Neural cell (in vitro differentiated cells): Measurements from ENCODE around the gene GPT2. TPM values are rescaled to one million over a fixed set of nuclear protein-coding genes. Genes with fewer than 3 reads are reported as not detected.

Experiments
- H2AFZ ChIP-seq: fragments of 200-600, 300-800 bp; sonication (generic), shearing (Covaris generic); 2 replicates; pipeline ENCODE4 v1.6.0; 2014; ENCODE audit warnings: low read depth, mild to moderate bottlenecking, antibody characterized with exemption, low read length, moderate library complexity
- H3F3A ChIP-seq: fragments of 200-600 bp; shearing (Covaris generic); 2 replicates; pipeline ENCODE4 v1.6.1; 2016; ENCODE audit warnings: mild to moderate bottlenecking, moderate library complexity, mixed read lengths, antibody characterized with exemption, low read length; ENCODE audit not compliant: insufficient read depth, poor library complexity, severe bottlenecking
- H3K27ac ChIP-seq: fragments of 200-600, 300-800 bp; sonication (generic), shearing (Covaris generic); 2 replicates; pipeline ENCODE4 v1.5.1; 2014; ENCODE audit warnings: mild to moderate bottlenecking, low read length, moderate library complexity
- H3K27me3 ChIP-seq: fragments of 300-800, 200-600 bp; sonication (generic), shearing (Covaris generic); 2 replicates; pipeline ENCODE4 v1.6.0; 2014; ENCODE audit warnings: mild to moderate bottlenecking, low read depth, low read length, moderate library complexity; ENCODE audit not compliant: insufficient read depth
- H3K36me3 ChIP-seq: fragments of 300-800, 200-600 bp; sonication (generic), shearing (Covaris generic); 2 replicates; pipeline ENCODE4 v1.5.1; 2014; ENCODE audit warnings: mild to moderate bottlenecking, antibody characterized with exemption, low read length, moderate library complexity; ENCODE audit not compliant: insufficient read depth
- H3K4me2 ChIP-seq: fragments of 300-800, 200-600 bp; sonication (generic), shearing (Covaris generic); 2 replicates; pipeline ENCODE4 v1.6.0; 2014; ENCODE audit warnings: mild to moderate bottlenecking, low read length
- H3K4me3 ChIP-seq: fragments of 300-800, 200-600 bp; sonication (generic), shearing (Covaris generic); 2 replicates; pipeline ENCODE4 v1.5.1; 2014; ENCODE audit warnings: mild to moderate bottlenecking, low read length, moderate library complexity
- H3K79me2 ChIP-seq: fragments of 200-600 bp; shearing (Covaris generic); replicated peaks from 2 replicates; pipeline ENCODE4 v1.6.0; 2014; ENCODE audit warnings: mild to moderate bottlenecking, low read length, moderate library complexity; ENCODE audit not compliant: insufficient read depth
- H3K9ac ChIP-seq: fragments of 300-800, 200-600 bp; sonication (generic), shearing (Covaris generic); 2 replicates; pipeline ENCODE4 v1.6.1; 2016; ENCODE audit warnings: mild to moderate bottlenecking, low read length, mixed read lengths
- H3K9me2 ChIP-seq: fragments of 200-600 bp; shearing (Covaris generic); 2 replicates; pipeline ENCODE4 v1.6.1; 2016; ENCODE audit warnings: mild to moderate bottlenecking, low read length, mixed read lengths; ENCODE audit not compliant: insufficient read depth
- H3K9me3 ChIP-seq: fragments of 200-600, 300-800 bp; sonication (generic), shearing (Covaris generic); 2 replicates; pipeline ENCODE4 v1.6.1; 2016; ENCODE audit warnings: mild to moderate bottlenecking, mixed run types, low read length, moderate library complexity, mixed read lengths
- H4K20me1 ChIP-seq: fragments of 200-600 bp; shearing (Covaris generic); 2 replicates; pipeline ENCODE4 v1.6.1; 2016; ENCODE audit warnings: mild to moderate bottlenecking, mixed run types; ENCODE audit not compliant: insufficient read depth
- EP300 ChIP-seq: fragments of 450-650 bp; conservative IDR thresholded peaks from 2 replicates; pipeline ENCODE4 v1.6.1; 2014; ENCODE audit warnings: antibody characterized with exemption, mild to moderate bottlenecking, moderate library complexity; ENCODE audit not compliant: poor library complexity, severe bottlenecking
- EZH2 ChIP-seq: fragments of 200-600, 300-800 bp; shearing (Covaris generic), sonication (generic); IDR thresholded peaks from 2 replicates; pipeline ENCODE4 v1.6.1; 2014; ENCODE audit warnings: antibody characterized with exemption, low read length, borderline replicate concordance, mild to moderate bottlenecking; ENCODE audit not compliant: insufficient read depth, poor library complexity, severe bottlenecking
- MXI1 ChIP-seq: fragments of 450-650 bp; conservative IDR thresholded peaks from 2 replicates; pipeline ENCODE4 v1.6.1; 2014; ENCODE audit warnings: antibody characterized with exemption, mild to moderate bottlenecking; ENCODE audit not compliant: poor library complexity, severe bottlenecking
- POLR2AphosphoS5 ChIP-seq: IDR thresholded peaks from 2 replicates; pipeline ENCODE4 v1.6.1; 2012
- RAD21 ChIP-seq: fragments of 450-650 bp; conservative IDR thresholded peaks from 2 replicates; pipeline ENCODE4 v1.6.1; 2014; ENCODE audit warnings: antibody characterized with exemption, mild to moderate bottlenecking, moderate library complexity
- REST ChIP-seq: IDR thresholded peaks from 2 replicates; pipeline ENCODE4 v1.6.1; 2012; ENCODE audit warnings: borderline replicate concordance
- SMC3 ChIP-seq: fragments of 450-650 bp; conservative IDR thresholded peaks from 2 replicates; pipeline ENCODE4 v1.6.1; 2014; ENCODE audit warnings: antibody characterized with exemption, mild to moderate bottlenecking, moderate library complexity; ENCODE audit not compliant: poor library complexity
- TAF1 ChIP-seq: IDR thresholded peaks from 2 replicates; pipeline ENCODE4 v1.6.1; 2012; ENCODE audit warnings: low read depth
- polyA plus RNA-seq: library from polyadenylated mRNA; depleted of rRNA; stranded (reverse); fragments of >200 nt; gene quantifications from 2 replicates; pipeline ENCODE4 v1.2.3, GENCODE V29; 2014
- TF ChIP-seq, protein P1 (sequence below): fragments of 450-650 bp; IDR thresholded peaks from 2 replicates; pipeline ENCODE4 v1.5.1; 2014; ENCODE audit warnings: antibody characterized with exemption, mild to moderate bottlenecking, moderate library complexity; ENCODE audit not compliant: poor library complexity, severe bottlenecking

The GPT2 gene
- polyA plus RNA-seq, 1 donor from 2014 or later, result 23.9 TPM

- H2AFZ ChIP-seq, result no peak overlapping the region
- no peak for TF ChIP-seq REST
- no peak for TF ChIP-seq SMC3
- TF ChIP-seq EZH2, result no peak
- no peak for TF ChIP-seq RAD21
- no peak for TF ChIP-seq POLR2AphosphoS5
- H3K27ac ChIP-seq, result no peak overlapping the region
Observed at GRCh38 chr16:46907061-46907774, 23.1 kb downstream of the GPT2 start.

DNA sequence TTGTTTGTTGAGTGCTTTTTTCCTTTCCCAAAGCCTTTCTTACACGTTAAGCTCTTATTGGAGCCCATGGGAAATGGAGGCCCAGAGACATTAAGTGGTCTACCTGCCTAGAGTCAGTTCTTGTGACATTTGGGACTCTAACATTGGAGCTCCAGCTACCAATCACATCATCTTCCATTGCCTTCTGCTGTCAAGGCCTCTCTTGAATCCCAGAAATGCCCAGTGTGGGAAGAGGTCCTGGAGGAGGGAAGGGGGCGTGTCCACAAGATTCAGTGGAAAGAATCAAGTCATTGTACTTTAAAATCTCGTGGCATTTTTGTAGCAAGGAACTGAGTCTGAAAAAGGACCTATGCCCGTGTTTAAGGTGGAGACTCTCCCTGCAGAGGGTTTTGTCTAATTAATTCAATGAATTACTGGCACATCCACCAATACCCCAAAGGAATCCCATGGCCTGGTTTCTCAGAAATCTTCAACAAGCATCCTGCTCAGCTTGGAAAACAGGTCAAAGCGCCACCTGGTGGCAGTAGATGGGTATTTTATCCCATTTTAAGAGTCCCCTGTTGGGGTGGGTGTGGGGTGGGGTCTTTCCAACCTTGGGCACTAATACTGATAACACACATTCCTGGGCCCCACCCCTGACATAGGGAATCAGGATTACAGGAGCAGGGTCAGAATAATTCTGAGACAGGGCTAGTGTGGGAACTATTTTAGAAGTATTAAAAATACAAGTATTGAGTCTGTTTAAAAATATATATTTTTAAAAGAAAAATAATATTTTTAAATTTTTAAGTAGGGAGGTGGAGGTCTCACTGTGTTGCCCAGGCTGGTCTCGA, 24.6 kb downstream of the GPT2 start:
- Histone ChIP-seq H3K9me2 (no peaks in the 10 kb centered on the region), H3K27me3 (no peaks in the 10 kb centered on the region), H4K20me1 (no peaks in the 10 kb centered on the region), H3K36me3 (no peaks in the 10 kb centered on the region), H2AFZ (no peak overlapping the region), H3K4me3 (no peak overlapping the region), H3F3A (no peaks in the 10 kb centered on the region), H3K9me3 (no peaks in the 10 kb centered on the region), H3K4me2 (no peak overlapping the region), H3K9ac (no peak overlapping the region), H3K27ac (no peak overlapping the region), H3K79me2 (no peaks in the 10 kb centered on the region)
- TF ChIP-seq EZH2 (no peak), TAF1 (no peak), RAD21 (peak; percentile 65), EP300 (no peak), SMC3 (peak; percentile 79), REST (no peak), MXI1 (no peak), POLR2AphosphoS5 (no peak)
- TF ChIP-seq, protein P1, sequence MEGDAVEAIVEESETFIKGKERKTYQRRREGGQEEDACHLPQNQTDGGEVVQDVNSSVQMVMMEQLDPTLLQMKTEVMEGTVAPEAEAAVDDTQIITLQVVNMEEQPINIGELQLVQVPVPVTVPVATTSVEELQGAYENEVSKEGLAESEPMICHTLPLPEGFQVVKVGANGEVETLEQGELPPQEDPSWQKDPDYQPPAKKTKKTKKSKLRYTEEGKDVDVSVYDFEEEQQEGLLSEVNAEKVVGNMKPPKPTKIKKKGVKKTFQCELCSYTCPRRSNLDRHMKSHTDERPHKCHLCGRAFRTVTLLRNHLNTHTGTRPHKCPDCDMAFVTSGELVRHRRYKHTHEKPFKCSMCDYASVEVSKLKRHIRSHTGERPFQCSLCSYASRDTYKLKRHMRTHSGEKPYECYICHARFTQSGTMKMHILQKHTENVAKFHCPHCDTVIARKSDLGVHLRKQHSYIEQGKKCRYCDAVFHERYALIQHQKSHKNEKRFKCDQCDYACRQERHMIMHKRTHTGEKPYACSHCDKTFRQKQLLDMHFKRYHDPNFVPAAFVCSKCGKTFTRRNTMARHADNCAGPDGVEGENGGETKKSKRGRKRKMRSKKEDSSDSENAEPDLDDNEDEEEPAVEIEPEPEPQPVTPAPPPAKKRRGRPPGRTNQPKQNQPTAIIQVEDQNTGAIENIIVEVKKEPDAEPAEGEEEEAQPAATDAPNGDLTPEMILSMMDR, result peak; percentile 67

More at GRCh38 chr16:46907061-46907774, 23.1 kb downstream of the GPT2 start:
- no peaks in the 10 kb centered on the region for H4K20me1 ChIP-seq
- H3F3A ChIP-seq, result no peaks in the 10 kb centered on the region
- H3K4me3 ChIP-seq, result no peak overlapping the region
- no peaks in the 10 kb centered on the region for H3K36me3 ChIP-seq
- no peaks in the 10 kb centered on the region for H3K27me3 ChIP-seq
- H3K9me3 ChIP-seq, result no peaks in the 10 kb centered on the region
- H3K9ac ChIP-seq, result no peak overlapping the region
- H3K9me2 ChIP-seq, result no peaks in the 10 kb centered on the region
- no peaks in the 10 kb centered on the region for H3K79me2 ChIP-seq
- H3K4me2 ChIP-seq, result no peak overlapping the region
